GM18505 (cell line): Measurements from ENCODE around the gene CDKL5.

Source experiments
- ATAC-seq: cut with Tn5 transposase; IDR thresholded peaks from one replicate; pipeline ENCODE4 v1.9.1; 2021; ENCODE audit not compliant: unreplicated experiment
- POLR2A ChIP-seq: IDR thresholded peaks from 4 replicates; pipeline ENCODE4 v1.6.1; 2011; ENCODE audit warnings: borderline replicate concordance; ENCODE audit not compliant: insufficient read depth, insufficient read length; ENCODE audit errors: extremely low read depth

The CDKL5 gene

DNA sequence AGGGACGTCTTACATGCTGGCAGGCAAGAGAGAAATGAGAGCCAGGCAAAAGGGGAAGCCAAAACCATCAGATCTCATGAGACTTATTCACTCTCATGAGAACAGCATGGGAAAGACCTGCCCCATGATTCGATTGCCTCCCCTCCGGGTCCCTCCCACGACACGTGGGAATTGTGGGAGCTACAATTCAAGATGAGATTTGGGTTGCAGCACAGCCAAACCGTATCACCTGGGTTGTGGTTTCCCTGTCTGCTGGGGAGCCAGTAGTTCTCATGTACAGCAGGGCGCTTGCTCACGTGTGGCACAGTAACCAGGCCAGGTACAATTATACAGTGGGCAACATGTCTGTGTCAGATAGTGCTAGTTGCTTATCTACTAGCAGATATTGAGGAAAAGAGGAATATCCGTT lies 257.6 kb downstream of the CDKL5 start:
- no peak for ATAC-seq
- no peak for TF ChIP-seq POLR2A

DNA sequence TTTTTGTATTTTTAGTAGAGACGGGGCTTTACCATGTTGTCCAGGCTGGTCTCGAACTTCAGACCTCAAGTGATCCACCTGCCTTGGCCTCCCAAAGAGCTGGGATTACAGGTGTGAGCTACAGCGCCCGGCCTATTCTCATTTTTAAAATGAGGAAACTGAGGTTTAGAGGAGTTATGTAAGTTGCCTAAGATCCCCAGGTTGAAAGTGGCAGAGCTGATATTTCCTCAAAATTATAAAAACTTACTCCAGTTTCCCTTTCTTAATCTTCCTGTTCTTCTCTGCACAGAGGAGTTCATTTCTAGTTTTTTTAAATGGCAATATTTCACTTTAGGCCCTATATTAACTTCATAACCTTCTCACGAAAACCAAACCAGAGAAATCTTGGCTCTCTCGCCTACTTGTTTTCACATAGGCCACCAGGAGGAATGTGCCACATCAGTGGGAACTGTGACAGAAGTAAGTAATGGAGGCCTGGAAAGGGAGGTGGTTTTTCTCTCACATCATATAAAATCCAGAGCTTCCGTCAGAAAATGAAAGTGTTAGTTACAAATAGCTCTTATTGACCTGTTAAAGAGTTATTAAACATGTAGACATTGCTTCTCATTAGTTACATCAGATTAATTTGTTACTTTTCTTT lies 262.6 kb downstream of the CDKL5 start:
- no peak for ATAC-seq
- no peak for TF ChIP-seq POLR2A

DNA sequence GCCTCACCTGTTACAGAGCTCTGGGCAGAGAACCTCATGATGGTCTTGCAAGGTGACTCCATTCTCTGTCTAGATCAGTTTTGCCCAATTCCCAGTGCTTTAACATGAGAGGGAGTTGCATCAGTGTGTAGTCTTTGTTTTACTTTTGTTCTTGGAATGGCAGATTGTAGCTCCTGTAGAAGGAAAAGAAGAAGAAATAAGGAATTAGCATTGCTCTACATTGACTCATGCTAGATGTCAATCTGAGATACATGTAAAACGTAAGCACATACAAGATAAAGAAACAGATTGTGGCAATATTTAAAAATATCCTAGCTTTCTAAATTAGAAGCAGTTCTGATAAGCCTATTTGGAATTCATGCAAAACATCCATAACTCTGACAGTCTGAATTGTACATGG lies 266.0 kb downstream of the CDKL5 start:
- ATAC-seq = no peak
- TF ChIP-seq POLR2A = no peak

DNA sequence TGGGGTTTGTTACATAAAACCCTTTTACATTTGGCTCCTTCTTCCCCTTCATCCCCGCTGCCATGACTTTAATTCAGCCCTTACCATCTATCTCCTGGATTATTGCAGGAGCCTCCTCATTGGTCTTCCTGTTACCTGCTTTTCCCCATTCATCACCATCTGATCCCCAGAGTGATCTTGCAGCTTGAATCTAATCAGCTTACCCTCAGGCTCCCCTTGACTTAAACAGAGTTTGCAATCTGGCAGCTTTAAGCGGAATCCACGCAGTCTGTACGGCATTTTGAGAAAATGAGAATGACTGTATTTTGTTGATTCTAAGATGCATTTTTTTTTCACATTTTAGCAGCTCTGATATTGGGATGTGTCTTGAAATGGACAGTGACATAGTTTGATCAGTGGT lies 267.1 kb downstream of the CDKL5 start:
- ATAC-seq = no peak
- no peak for TF ChIP-seq POLR2A

DNA sequence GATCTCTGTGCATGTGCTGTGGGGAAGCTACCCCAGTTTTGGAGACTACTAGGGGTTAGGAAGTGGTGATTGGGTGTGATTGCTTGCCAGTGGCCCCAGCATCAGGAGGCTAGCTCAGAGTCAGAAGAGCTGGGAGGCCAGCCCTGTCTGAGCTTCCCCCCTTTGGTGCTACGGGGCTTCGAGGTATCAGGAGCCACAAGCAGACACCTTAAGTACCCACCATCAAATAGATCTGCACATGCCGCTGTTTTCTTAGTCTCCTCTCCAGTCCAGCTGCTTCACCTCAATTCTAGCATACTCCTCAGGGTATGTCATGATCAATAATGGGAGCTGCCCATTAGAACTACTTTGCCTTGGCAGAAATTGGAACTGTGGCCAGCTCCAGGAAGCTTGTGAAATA lies 271.2 kb downstream of the CDKL5 start:
- no peak for ATAC-seq
- no peak for TF ChIP-seq POLR2A

DNA sequence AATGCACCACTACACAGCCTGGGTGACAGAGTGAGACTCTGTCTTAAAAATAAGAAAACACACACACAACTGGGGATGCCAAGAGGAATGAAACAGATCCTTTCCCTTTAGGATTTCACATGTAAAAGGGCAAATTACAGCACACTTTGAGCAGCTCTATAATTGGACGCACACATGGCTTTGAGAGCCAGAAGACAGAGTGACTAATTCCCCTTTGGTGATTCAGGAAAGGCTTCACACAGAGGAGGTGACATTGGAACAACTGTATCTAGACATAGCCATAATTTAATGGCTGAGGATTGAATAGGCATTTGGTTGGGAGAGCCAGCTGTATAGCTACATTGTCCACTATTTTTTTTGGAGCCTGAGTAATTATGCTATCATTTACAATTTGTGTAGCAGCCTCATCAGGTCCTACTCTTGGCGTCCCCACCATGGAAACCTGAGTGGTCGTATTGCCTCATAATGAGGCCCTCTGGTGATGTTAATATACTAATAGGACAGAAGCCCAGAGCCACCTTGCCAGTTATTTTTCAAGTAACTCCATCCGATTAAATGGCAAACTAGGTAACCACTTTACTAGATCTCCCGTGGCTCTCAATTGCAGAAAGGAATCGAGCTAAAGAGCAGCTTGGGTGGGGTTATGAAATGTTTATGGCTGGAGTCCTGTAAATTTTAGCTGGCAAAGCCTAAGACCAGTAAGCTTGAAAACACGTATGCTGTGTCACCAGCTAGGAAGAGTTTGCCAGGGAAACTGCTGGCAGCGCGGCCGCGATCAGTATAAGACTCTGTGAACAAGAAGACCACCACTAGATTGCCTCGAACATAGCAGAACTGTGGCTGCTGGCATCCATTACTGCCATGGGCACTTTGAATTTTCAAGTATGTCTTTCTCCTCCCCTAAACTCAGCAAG lies 273.6 kb downstream of the CDKL5 start:
- TF ChIP-seq POLR2A = no peak
- ATAC-seq = no peak

DNA sequence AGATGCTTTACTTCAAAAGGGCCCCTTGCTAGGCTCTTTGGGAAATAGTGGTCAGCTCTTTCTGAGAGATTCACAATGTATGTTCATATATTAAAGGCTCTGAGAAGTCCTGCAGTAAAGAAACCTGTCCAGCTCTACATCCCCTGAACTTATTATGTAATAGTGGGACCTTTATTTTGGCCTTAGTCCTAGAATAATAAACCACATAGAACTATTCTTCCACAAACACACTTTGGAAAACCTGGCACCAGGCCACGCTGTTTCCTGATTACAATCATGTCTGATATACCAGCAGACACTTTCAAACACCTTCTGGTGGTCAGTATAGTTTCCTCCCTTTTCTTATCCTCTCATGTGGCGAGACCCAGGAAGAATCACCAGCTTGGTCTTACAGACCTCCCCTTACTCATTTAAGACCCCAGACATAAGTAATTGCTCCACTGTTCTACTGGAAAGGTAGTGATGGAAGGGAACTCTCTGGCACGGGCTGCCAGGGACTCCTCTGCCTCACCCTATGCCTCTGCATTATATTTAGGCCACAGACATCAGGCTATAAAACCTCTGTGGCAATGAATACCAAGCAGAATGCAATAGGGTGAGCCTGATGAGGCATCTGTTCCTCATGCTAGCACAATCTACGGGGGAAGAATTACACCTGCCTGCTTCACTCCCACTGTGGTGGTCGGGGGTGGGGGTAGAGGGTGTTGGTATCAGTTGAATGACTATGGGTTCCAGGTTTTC lies 276.4 kb downstream of the CDKL5 start:
- no peak for ATAC-seq
- no peak for TF ChIP-seq POLR2A

DNA sequence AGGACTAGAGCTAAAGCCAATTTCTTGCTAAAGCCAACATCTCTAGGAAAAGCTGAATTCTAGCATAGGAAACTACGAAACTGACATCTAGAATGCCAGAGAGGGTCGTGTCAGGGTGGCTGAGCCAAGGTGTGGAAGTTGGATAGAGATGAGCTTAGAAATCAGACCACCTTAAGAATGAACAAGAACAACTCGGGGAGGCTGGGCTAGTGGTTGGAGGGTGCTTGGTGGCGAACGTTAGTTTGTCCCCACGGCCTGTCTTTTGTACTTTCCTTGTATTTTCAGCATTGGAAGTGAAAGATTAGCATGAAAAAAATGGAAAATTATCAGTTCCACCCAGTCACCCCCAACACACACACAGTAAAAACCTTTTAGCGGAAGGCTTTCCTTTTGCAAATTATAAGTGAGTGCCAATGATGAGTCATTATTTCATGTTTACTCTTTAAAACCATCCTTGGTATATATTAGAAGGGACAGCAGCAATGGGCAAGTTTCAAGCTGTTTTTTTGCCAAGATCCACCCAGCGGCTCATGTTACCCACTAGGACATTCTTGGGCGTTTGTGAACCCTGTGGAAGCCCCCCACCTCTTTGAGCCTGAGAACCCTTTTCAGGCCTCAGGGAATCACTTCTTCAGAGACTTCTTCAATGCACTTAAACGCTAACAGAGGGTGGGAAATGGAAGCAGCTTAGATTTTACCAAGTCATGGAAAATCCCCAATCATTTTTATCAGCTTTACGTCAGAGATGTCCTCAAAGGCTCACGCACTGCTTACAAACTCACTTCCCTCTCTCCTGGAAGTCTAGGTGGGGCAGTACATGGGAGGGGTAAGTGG lies 277.2 kb downstream of the CDKL5 start:
- ATAC-seq = no peak
- no peak for TF ChIP-seq POLR2A
